Hematopoietic multipotent progenitor cell treated with erythropoietin and hydrocortisone succinate and interleukin-3 and kit ligand, for 4 days (in vitro differentiated cells): ENCODE data around the gene YIPF1.

ENCODE experiments used
- DNase-seq: peaks from one replicate; pipeline ENCODE4 v3.0.0-alpha.2; 2015

Gene YIPF1

GRCh38 chr1:53889304-53890298, at the start of gene YIPF1:
YIPF1 (minus strand) TSS chr1:53889797; CDS start chr1:53888937, 860 bp downstream.
- DNase-seq, result peak; percentile 95

GRCh38 chr1:53938136-53938830, 48.7 kb upstream of the YIPF1 start:
- DNase-seq, result no peak

GRCh38 chr1:53936430-53936829, 46.8 kb upstream of the YIPF1 start:
- DNase-seq, result no peak

- DNase-seq, result no peak
Measured at GRCh38 chr1:53934170-53934765, 44.7 kb upstream of the YIPF1 start.

GRCh38 chr1:53931523-53931922, 41.9 kb upstream of the YIPF1 start:
- DNase-seq, result no peak

- DNase-seq, result no peak
Measured at GRCh38 chr1:53930932-53931331, 41.3 kb upstream of the YIPF1 start.

GRCh38 chr1:53929246-53929960, 39.8 kb upstream of the YIPF1 start:
- DNase-seq, result peak; percentile 31

- DNase-seq, result no peak
Measured at GRCh38 chr1:53927376-53927881, 37.8 kb upstream of the YIPF1 start.

- peak; percentile 35 for DNase-seq
Measured at GRCh38 chr1:53919675-53920066, 30.1 kb upstream of the YIPF1 start.

GRCh38 chr1:53918343-53918742, 28.7 kb upstream of the YIPF1 start:
- no peak for DNase-seq

GRCh38 chr1:53913352-53914033, 23.9 kb upstream of the YIPF1 start:
- peak; percentile 33 for DNase-seq

GRCh38 chr1:53911442-53911841, 21.8 kb upstream of the YIPF1 start:
- DNase-seq, result no peak

- DNase-seq, result no peak
Measured at GRCh38 chr1:53909946-53910345, 20.3 kb upstream of the YIPF1 start.

- no peak for DNase-seq
Measured at GRCh38 chr1:53906121-53906520, 16.5 kb upstream of the YIPF1 start.

- DNase-seq, result no peak
Measured at GRCh38 chr1:53905509-53905908, 15.9 kb upstream of the YIPF1 start.

- DNase-seq, result no peak
Measured at GRCh38 chr1:53902235-53903138, 12.9 kb upstream of the YIPF1 start.

GRCh38 chr1:53899708-53900107, 10.1 kb upstream of the YIPF1 start:
- DNase-seq, result no peak

- DNase-seq, result no peak
Measured at GRCh38 chr1:53899206-53899628, 9.6 kb upstream of the YIPF1 start.

GRCh38 chr1:53896635-53897229, 7.1 kb upstream of the YIPF1 start:
- DNase-seq, result no peak

- DNase-seq, result no peak
Measured at GRCh38 chr1:53895421-53895820, 5.8 kb upstream of the YIPF1 start.
